ENCODE measurements around the gene BCL6. TPM values are rescaled to one million over a fixed set of nuclear protein-coding genes. Genes with fewer than 3 reads are reported as not detected.

BCL6 gene
- total and polyA plus RNA-seq, 2 donors (not counting 3 experiments of a cell fraction or from before 2014, with no cell fraction given): 6.9 to 12.1 TPM

- Histone ChIP-seq H3K4me2 (ENCODE audit: insufficient read depth, low read length) (no peak overlapping the region), H3K27me3 (ENCODE audit: control insufficient read depth in 2 of 2, insufficient read depth in 2 of 2, low read length in 2 of 2) (peaks cover 0 to 4% of the 10 kb centered on the region in 2 experiments), H3K79me2 (ENCODE audit: control insufficient read depth, insufficient read depth, low read length) (no peaks in the 10 kb centered on the region), H3K4me3 (replicated peaks in 1 of 3; ENCODE audit: insufficient read depth in 1 of 3, low read depth in 1 of 3, low read length in 3 of 3) (no peak overlapping the region), H3K9ac (replicated peaks; ENCODE audit: extremely low read depth, insufficient read depth, low read length) (no peak overlapping the region), H3K4me1 (ENCODE audit: control insufficient read depth, extremely low read depth, insufficient read depth, low read length) (no peaks in the 10 kb centered on the region), H4K20me1 (replicated peaks; ENCODE audit: control insufficient read depth, extremely low read depth, insufficient read depth, low read length) (peaks cover 3% of the 10 kb centered on the region), H3K9me3 (replicated peaks; ENCODE audit: control insufficient read depth, insufficient read depth, low read length) (no peaks in the 10 kb centered on the region), H3K27ac (ENCODE audit: insufficient read depth, low read depth, low read length) (no peak overlapping the region), H3K36me3 (ENCODE audit: control insufficient read depth in 2 of 2, extremely low read depth in 1 of 2, insufficient read depth in 2 of 2, low read length in 2 of 2) (no peaks in the 10 kb centered on the region), H2AFZ (ENCODE audit: low read depth, low read length) (no peak overlapping the region), H3K9me1 (replicated peaks; ENCODE audit: control insufficient read depth, extremely low read depth, insufficient read depth, low read length) (no peaks in the 10 kb centered on the region)
- POLR2A ChIA-PET: no interaction called here
- CTCF ChIA-PET: no interaction called here
- DNase-seq (ENCODE audit: low read depth, low spot score): no peak
- BruUV-seq (replicated peaks): no TSS peak
- dilution Hi-C loops (cut with MboI; ENCODE audit: extremely low pct_ligation_motif_present, low sequenced_read_pairs) (no loop called here), intact Hi-C loops (cut with micrococcal nuclease) (no loop called here)
- FAIRE-seq: no peak
- no peak for TF ChIP-seq GATA2 (IDR thresholded peaks at IDR 0.05; ENCODE audit: insufficient read depth, insufficient read length, low read depth, low read length)
- TF ChIP-seq CTCF (IDR thresholded peaks at IDR 0.05; ENCODE audit: extremely low read depth in 1 of 2, insufficient read depth in 1 of 2, low read depth in 1 of 2, low read length in 2 of 2): no peak
- no peak for TF ChIP-seq FOS (IDR thresholded peaks at IDR 0.05; ENCODE audit: borderline replicate concordance, insufficient read depth, low read length)
- TF ChIP-seq POLR2AphosphoS5 (IDR thresholded peaks at IDR 0.05; ENCODE audit: insufficient read depth, low read depth, low read length): no peak
- TF ChIP-seq MYC (IDR thresholded peaks at IDR 0.05; ENCODE audit: low read depth, low read length): no peak
- TF ChIP-seq POLR2A (IDR thresholded peaks at IDR 0.05; ENCODE audit: low read depth, low read length): no peak
- TF ChIP-seq, protein P1, sequence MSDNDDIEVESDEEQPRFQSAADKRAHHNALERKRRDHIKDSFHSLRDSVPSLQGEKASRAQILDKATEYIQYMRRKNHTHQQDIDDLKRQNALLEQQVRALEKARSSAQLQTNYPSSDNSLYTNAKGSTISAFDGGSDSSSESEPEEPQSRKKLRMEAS (IDR thresholded peaks at IDR 0.05; ENCODE audit: insufficient read depth, insufficient read length): no peak
- TF ChIP-seq JUN (IDR thresholded peaks at IDR 0.05; ENCODE audit: borderline replicate concordance, insufficient read depth, insufficient read length, low read depth): no peak
- no peak for TF ChIP-seq EZH2 (IDR thresholded peaks at IDR 0.05; ENCODE audit: borderline replicate concordance, low read depth, low read length, severe bottlenecking)
Measured at GRCh38 chr3:187788984-187789857, 44.0 kb upstream of the BCL6 start.

Measured in endothelial cell of umbilical vein (primary cell).